HCT116 (cell line): ENCODE measurements around the gene TEKT2. TPM values are rescaled to one million over a fixed set of nuclear protein-coding genes. Genes with fewer than 3 reads are reported as not detected.

Source experiments
- ATAC-seq: fragments of 200-7000 bp; cut with Tn5 transposase; 2 replicates; pipeline ENCODE4 v1.9.1; 2020; ENCODE audit warnings: mild to moderate bottlenecking, moderate library complexity
- BruUV-seq: library from RNA; stranded (reverse); fragments of 400-500 nt; replicated peaks from 2 replicates; lab custom pipeline; 2021; lab: Mats Ljungman, UMichigan
- CTCF ChIA-PET: fragments of 300-600 bp; sonication (Branson Sonifier 250); formaldehyde crosslinking; loops from one replicate; lab custom pipeline; 2021; ENCODE audit warnings: antibody characterized with exemption; lab: Charles Lee
- POLR2A ChIA-PET: fragments of 300-600, 350-600 bp; sonication (Branson Sonifier 250); formaldehyde crosslinking; loops from one replicate; lab custom pipeline; 2021; ENCODE audit warnings: antibody characterized with exemption; lab: Charles Lee
- RAD21 ChIA-PET, 2 experiments: fragments of 300-600 bp; sonication (Branson Sonifier 250); formaldehyde crosslinking; loops; one replicate each; lab custom pipeline; 2023; ENCODE audit warnings: low total read pairs in 2 of 2; ENCODE audit not compliant: uncharacterized antibody in 2 of 2, unreplicated experiment in 2 of 2, low non-redundant PET in 1 of 2; lab: Charles Lee
- DNase-seq: peaks from one replicate; pipeline ENCODE4 v3.0.0-alpha.2; 2010; ENCODE audit warnings: low read depth, low spot score
- H2AFZ ChIP-seq: fragments of 200-600 bp; shearing (Covaris generic), sonication (generic); 2 replicates; pipeline ENCODE4 v1.6.1; 2017; ENCODE audit warnings: low read depth, mixed run types, mixed read lengths, antibody characterized with exemption, low read length; ENCODE audit not compliant: poor library complexity, severe bottlenecking
- H3K27ac ChIP-seq: 2 replicates; pipeline ENCODE4 v1.5.1; 2012; ENCODE audit warnings: low read depth, low read length
- H3K27me3 ChIP-seq: fragments of 200-600 bp; sonication (generic); 2 replicates; pipeline ENCODE4 v1.6.1; 2016; ENCODE audit warnings: mixed run types, low read length, mixed read lengths; ENCODE audit not compliant: insufficient read depth
- H3K36me3 ChIP-seq, 2 experiments: fragments of 200-500 bp in 1 of 2; fragments of 200-600 bp in 1 of 2; sonication (Bioruptor generic) in 1 of 2; sonication (generic) in 1 of 2; 2 replicates each; pipeline versions ENCODE4 v1.5.1 to v1.6.1; 2014 to 2016; ENCODE audit warnings: low read length in 2 of 2, inconsistent platforms in 1 of 2, mixed read lengths in 1 of 2, mixed run types in 1 of 2; ENCODE audit not compliant: insufficient read depth in 2 of 2, control insufficient read depth in 1 of 2
- H3K4me1 ChIP-seq, 2 experiments: fragments of 200-600 bp in 1 of 2; sonication (generic) in 1 of 2; 2 replicates each; pipeline versions ENCODE4 v1.5.1 to v1.6.1; 2012 to 2017; ENCODE audit warnings: low read length in 2 of 2, inconsistent platforms in 1 of 2, mild to moderate bottlenecking in 1 of 2, mixed read lengths in 1 of 2, mixed run types in 1 of 2, moderate library complexity in 1 of 2; ENCODE audit not compliant: insufficient read depth in 2 of 2, control insufficient read depth in 1 of 2
- H3K4me2 ChIP-seq: fragments of 200-600 bp; sonication (generic); 2 replicates; pipeline ENCODE4 v1.6.1; 2017; ENCODE audit warnings: mixed run types, low read length, mixed read lengths
- H3K4me3 ChIP-seq, 2 experiments: fragments of 200-600 bp in 1 of 2; sonication (generic) in 1 of 2; replicated peaks in 1 of 2; 2 replicates each; pipeline ENCODE4 v1.5.1; 2011 to 2016; ENCODE audit warnings: low read length in 2 of 2, control low read depth in 1 of 2, low read depth in 1 of 2, mild to moderate bottlenecking in 1 of 2, mixed read lengths in 1 of 2, mixed run types in 1 of 2
- H3K79me2 ChIP-seq: fragments of 200-600 bp; sonication (generic); 2 replicates; pipeline ENCODE4 v1.6.1; 2017; ENCODE audit warnings: mild to moderate bottlenecking, mixed run types, low read length, moderate library complexity, mixed read lengths; ENCODE audit not compliant: insufficient read depth
- H3K9ac ChIP-seq: fragments of 200-600 bp; sonication (generic); 2 replicates; pipeline ENCODE4 v1.6.1; 2016; ENCODE audit warnings: low read length, mixed read lengths
- H3K9me2 ChIP-seq: fragments of 200-600 bp; sonication (generic), shearing (Covaris generic); 2 replicates; pipeline ENCODE4 v1.6.1; 2017; ENCODE audit warnings: mixed run types, mild to moderate bottlenecking, moderate library complexity; ENCODE audit not compliant: insufficient read depth
- H3K9me3 ChIP-seq, 2 experiments: fragments of 200-500 bp in 1 of 2; fragments of 200-600 bp in 1 of 2; sonication (Bioruptor generic) in 1 of 2; sonication (generic) in 1 of 2; 2 replicates each; pipeline ENCODE4 v1.6.1; 2014 to 2017; ENCODE audit warnings: low read length in 2 of 2, mixed read lengths in 2 of 2, inconsistent platforms in 1 of 2, low read depth in 1 of 2, mild to moderate bottlenecking in 1 of 2, mixed run types in 1 of 2, moderate library complexity in 1 of 2; ENCODE audit not compliant: control insufficient read depth in 1 of 2, insufficient read depth in 1 of 2
- H4K20me1 ChIP-seq: fragments of 200-600 bp; sonication (generic), shearing (Covaris generic); 2 replicates; pipeline ENCODE4 v1.6.1; 2017; ENCODE audit warnings: mixed run types, mild to moderate bottlenecking, moderate library complexity; ENCODE audit not compliant: insufficient read depth
- ATF3 ChIP-seq: IDR thresholded peaks from 2 replicates; pipeline ENCODE4 v1.6.1; 2012
- CEBPB ChIP-seq: IDR thresholded peaks from 2 replicates; pipeline ENCODE4 v1.6.1; 2012; ENCODE audit warnings: low read depth
- CTCF ChIP-seq, 3 experiments: fragments of 200-600 bp in 1 of 3; sonication (generic) in 1 of 3; IDR thresholded peaks in 2 of 3; conservative IDR thresholded peaks in 1 of 3; 2 replicates each; pipeline ENCODE4 v1.5.1; 2012 to 2017; ENCODE audit warnings: low read depth in 2 of 3, low read length in 2 of 3, antibody characterized with exemption in 1 of 3, borderline replicate concordance in 1 of 3, control low read depth in 1 of 3, mild to moderate bottlenecking in 1 of 3, mixed read lengths in 1 of 3, mixed run types in 1 of 3, moderate library complexity in 1 of 3; ENCODE audit not compliant: insufficient read depth in 1 of 3
- ELF1 ChIP-seq: IDR thresholded peaks from 2 replicates; pipeline ENCODE4 v1.6.1; 2012; ENCODE audit warnings: low read depth, borderline replicate concordance
- EZH2 ChIP-seq: fragments of 200-600 bp; sonication (generic); IDR thresholded peaks from 2 replicates; pipeline ENCODE4 v1.6.1; 2017; ENCODE audit warnings: antibody characterized with exemption, mixed run types
- POLR2A ChIP-seq: IDR thresholded peaks from 2 replicates; pipeline ENCODE4 v1.7.0; 2011; ENCODE audit warnings: borderline replicate concordance; ENCODE audit not compliant: insufficient read depth, insufficient read length; ENCODE audit errors: extremely low read depth
- REST ChIP-seq: IDR thresholded peaks from 2 replicates; pipeline ENCODE4 v1.6.1; 2012; ENCODE audit warnings: low read depth
- SIN3A ChIP-seq: IDR thresholded peaks from 2 replicates; pipeline ENCODE4 v1.6.1; 2012; ENCODE audit warnings: low read depth
- YY1 ChIP-seq: IDR thresholded peaks from 2 replicates; pipeline ENCODE4 v1.6.1; 2011; ENCODE audit warnings: low read length, low read depth, moderate library complexity, mild to moderate bottlenecking; ENCODE audit not compliant: insufficient replicate concordance; ENCODE audit errors: extremely low read depth
- ZFX ChIP-seq: fragments of 450-650 bp; IDR thresholded peaks from 2 replicates; pipeline ENCODE4 v1.6.1; 2017
- ZNF274 ChIP-seq: fragments of 200-500 bp; sonication (Bioruptor generic); IDR thresholded peaks from 2 replicates; pipeline ENCODE4 v1.6.1; 2014; ENCODE audit warnings: mild to moderate bottlenecking, low read depth, low read length, inconsistent platforms
- intact Hi-C: fragments of 100-400 bp; cut with micrococcal nuclease; formaldehyde crosslinking; loops from 2 replicates; pipeline ENCODE4 v1.10.0; 2022
- total RNA-seq: library from RNA; stranded (reverse); gene quantifications from one replicate; pipeline ENCODE4 v1.2.1, GENCODE V29; 2021; ENCODE audit not compliant: unreplicated experiment

TEKT2 gene
- total RNA-seq, 1 experiment from 2014 or later = not detected

GRCh38 chr1:36100376-36100775 lies 16.5 kb downstream of the TEKT2 start:
- peak overlapping the region; percentile 28 for H2AFZ ChIP-seq
- TF ChIP-seq SIN3A (no peak), ZNF274 (no peak), POLR2A (no peak), REST (no peak), YY1 (no peak), ELF1 (no peak), ATF3 (no peak), CEBPB (no peak), CTCF (IDR thresholded peaks at IDR 0.05 in 2 of 3, conservative IDR thresholded peaks at IDR 0.05 in 1 of 3; ENCODE audit: borderline replicate concordance in 1 of 3, insufficient read depth in 1 of 3, low read depth in 2 of 3, low read length in 2 of 3) (no peak), ZFX (no peak), EZH2 (no peak)
- RAD21 ChIA-PET = interaction anchor here in 1 of 2 experiments (2.7 kb wide), 1 partner anchor 34 kb away, joined by 16 read pairs; no protein-coding TSS in a partner anchor
- H3K79me2 ChIP-seq = no peaks in the 10 kb centered on the region
- peaks cover 0 to 22% of the 10 kb centered on the region in 2 experiments; a peak in 2 of 4 replicates for H3K4me1 ChIP-seq
- no TSS peak for BruUV-seq
- H3K9me2 ChIP-seq = no peaks in the 10 kb centered on the region
- intact Hi-C loops = loop anchor here (1.0 to 10.0 kb wide), 4 partner anchors 34 to 454 kb away; no protein-coding TSS in a partner anchor
- ATAC-seq (no peak), DNase-seq (no peak)
- no peaks in the 10 kb centered on the region for H3K27me3 ChIP-seq
- H3K27ac ChIP-seq = no peak overlapping the region
- CTCF ChIA-PET = interaction anchor here (0.7 to 2.5 kb wide), 3 partner anchors 33 to 200 kb away, joined by 3 to 17 read pairs (median 4); no protein-coding TSS in a partner anchor
- no peak overlapping the region for H3K4me3 ChIP-seq
- POLR2A ChIA-PET = no interaction called here
- no peaks in the 10 kb centered on the region for H4K20me1 ChIP-seq
- no peak overlapping the region for H3K9ac ChIP-seq
- H3K4me2 ChIP-seq = peak overlapping the region; percentile 68
- 0 out of 4 replicates have a peak, but pooled peaks cover 1 to 3% of the 10 kb centered on the region in 2 experiments for H3K36me3 ChIP-seq
- no peaks in the 10 kb centered on the region for H3K9me3 ChIP-seq
